DND-41 (cell line): Measurements from ENCODE around the gene CLMN.

Source experiments
- CTCF ChIP-seq: IDR thresholded peaks from 2 replicates; pipeline ENCODE4 v1.5.1; 2012; ENCODE audit warnings: borderline replicate concordance, low read length, moderate library complexity, mild to moderate bottlenecking; ENCODE audit not compliant: poor library complexity, severe bottlenecking; ENCODE audit errors: extremely low read depth
- EZH2 ChIP-seq: IDR thresholded peaks from 3 replicates; pipeline ENCODE4 v1.6.1; 2012; ENCODE audit warnings: borderline replicate concordance, low read depth, mild to moderate bottlenecking, moderate library complexity, low read length, inconsistent platforms; ENCODE audit not compliant: severe bottlenecking

GRCh38 chr14:95222151-95222631 is 97.5 kb downstream of the CLMN start:
- TF ChIP-seq CTCF, result no peak
- TF ChIP-seq EZH2, result no peak
